ENCODE results near the gene USP28.

The USP28 gene

DNA sequence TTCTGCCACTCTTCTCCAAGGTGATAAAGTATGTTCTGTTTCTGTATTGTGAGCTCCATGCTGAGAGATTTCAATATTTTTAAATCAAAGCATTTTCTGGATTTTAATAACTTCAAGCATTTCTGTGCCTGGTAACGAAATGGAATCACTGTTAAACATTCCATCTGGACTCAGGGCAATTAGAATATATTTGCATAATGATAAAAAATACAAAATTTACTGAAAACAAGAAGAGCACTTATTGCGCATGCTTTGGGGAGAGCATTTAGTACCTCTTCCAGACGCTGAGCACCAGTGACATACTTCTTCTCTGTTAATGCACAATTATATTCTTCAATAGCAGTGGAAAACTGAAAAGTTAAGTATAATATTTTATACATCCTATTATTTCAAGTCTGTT lies 115.1 kb downstream of the USP28 start:
- ATAC-seq (ENCODE audit: low read depth) (no peak), DNase-seq (ENCODE audit: low spot score) (no peak)
- no peaks in the 10 kb centered on the region for H3K4me1 ChIP-seq (ENCODE audit: insufficient read depth, poor library complexity, severe bottlenecking)
- no peaks in the 10 kb centered on the region for H3K9me3 ChIP-seq (ENCODE audit: severe bottlenecking)
- no peaks in the 10 kb centered on the region for H3K27me3 ChIP-seq (ENCODE audit: insufficient read depth, poor library complexity, severe bottlenecking)
- H3K4me3 ChIP-seq (ENCODE audit: severe bottlenecking): no peak overlapping the region
- TF ChIP-seq, protein P1, sequence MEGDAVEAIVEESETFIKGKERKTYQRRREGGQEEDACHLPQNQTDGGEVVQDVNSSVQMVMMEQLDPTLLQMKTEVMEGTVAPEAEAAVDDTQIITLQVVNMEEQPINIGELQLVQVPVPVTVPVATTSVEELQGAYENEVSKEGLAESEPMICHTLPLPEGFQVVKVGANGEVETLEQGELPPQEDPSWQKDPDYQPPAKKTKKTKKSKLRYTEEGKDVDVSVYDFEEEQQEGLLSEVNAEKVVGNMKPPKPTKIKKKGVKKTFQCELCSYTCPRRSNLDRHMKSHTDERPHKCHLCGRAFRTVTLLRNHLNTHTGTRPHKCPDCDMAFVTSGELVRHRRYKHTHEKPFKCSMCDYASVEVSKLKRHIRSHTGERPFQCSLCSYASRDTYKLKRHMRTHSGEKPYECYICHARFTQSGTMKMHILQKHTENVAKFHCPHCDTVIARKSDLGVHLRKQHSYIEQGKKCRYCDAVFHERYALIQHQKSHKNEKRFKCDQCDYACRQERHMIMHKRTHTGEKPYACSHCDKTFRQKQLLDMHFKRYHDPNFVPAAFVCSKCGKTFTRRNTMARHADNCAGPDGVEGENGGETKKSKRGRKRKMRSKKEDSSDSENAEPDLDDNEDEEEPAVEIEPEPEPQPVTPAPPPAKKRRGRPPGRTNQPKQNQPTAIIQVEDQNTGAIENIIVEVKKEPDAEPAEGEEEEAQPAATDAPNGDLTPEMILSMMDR (IDR thresholded peaks at IDR 0.05; ENCODE audit: poor library complexity, severe bottlenecking): no peak
- no peak overlapping the region for H3K27ac ChIP-seq (ENCODE audit: poor library complexity, severe bottlenecking)
- peaks cover 85% of the 10 kb centered on the region for H3K36me3 ChIP-seq (ENCODE audit: low read depth)

DNA sequence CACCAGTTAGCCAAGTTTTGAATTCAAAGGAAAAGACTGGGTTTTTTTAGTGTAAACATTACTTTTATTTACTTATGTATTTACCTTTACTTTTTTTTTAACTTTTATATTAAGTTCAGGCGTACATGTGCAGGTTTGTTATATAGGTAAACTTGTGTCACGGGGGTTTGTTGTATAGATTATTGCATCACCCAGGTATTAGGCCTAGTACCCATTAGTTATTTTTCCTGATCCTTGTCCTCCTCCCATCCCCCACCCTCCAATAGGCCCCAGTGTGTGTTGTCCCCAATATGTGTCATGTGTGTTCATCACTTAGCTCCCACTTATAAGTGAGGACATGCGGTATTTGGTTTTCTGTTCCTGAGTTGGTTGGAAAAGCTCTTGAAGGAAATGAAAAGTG lies 122.4 kb downstream of the USP28 start:
- ATAC-seq (ENCODE audit: low read depth): no peak
- H3K27ac ChIP-seq (ENCODE audit: poor library complexity, severe bottlenecking): no peak overlapping the region
- no peak overlapping the region for H3K4me3 ChIP-seq (ENCODE audit: severe bottlenecking)
- no peak for DNase-seq (ENCODE audit: low spot score)
- H3K27me3 ChIP-seq (ENCODE audit: insufficient read depth, poor library complexity, severe bottlenecking): no peaks in the 10 kb centered on the region
- peaks cover 85% of the 10 kb centered on the region for H3K36me3 ChIP-seq (ENCODE audit: low read depth)
- no peaks in the 10 kb centered on the region for H3K9me3 ChIP-seq (ENCODE audit: severe bottlenecking)
- H3K4me1 ChIP-seq (ENCODE audit: insufficient read depth, poor library complexity, severe bottlenecking): no peaks in the 10 kb centered on the region
- TF ChIP-seq, protein P1 (IDR thresholded peaks at IDR 0.05; ENCODE audit: poor library complexity, severe bottlenecking): no peak
